VCaP (cell line): ENCODE measurements around the gene RAB31.
A peak's percentile ranks its signal among the peaks of the same experiment; 100 is the strongest.

Experiments used
- H3K27ac ChIP-seq: fragments of 450-650 bp; 2 replicates; pipeline ENCODE4 v1.5.1; 2017
- CTCF ChIP-seq: fragments of 450-650 bp; conservative IDR thresholded peaks from 2 replicates; pipeline ENCODE4 v1.5.1; 2017; ENCODE audit warnings: mild to moderate bottlenecking, moderate library complexity

RAB31 gene

GRCh38 chr18:9740071-9740470 is 32.0 kb downstream of the RAB31 start:
- TF ChIP-seq CTCF = no peak
- H3K27ac ChIP-seq = no peak overlapping the region; the same call in 1 of the 2 replicates

GRCh38 chr18:9741406-9741792 is 33.3 kb downstream of the RAB31 start:
- no peak overlapping the region for H3K27ac ChIP-seq
- TF ChIP-seq CTCF = no peak

- no peak for TF ChIP-seq CTCF
- peak overlapping the region; percentile 65 for H3K27ac ChIP-seq
These were observed 33.9 kb downstream of the RAB31 start for GRCh38 chr18:9741793-9742523.

GRCh38 chr18:9742524-9743131 is 34.5 kb downstream of the RAB31 start:
- peak overlapping the region; percentile 65 for H3K27ac ChIP-seq
- TF ChIP-seq CTCF = no peak

- H3K27ac ChIP-seq = peak overlapping the region; percentile 65
- TF ChIP-seq CTCF = no peak
These were observed 35.3 kb downstream of the RAB31 start for GRCh38 chr18:9743200-9744016.

- TF ChIP-seq CTCF = no peak
- no peak overlapping the region for H3K27ac ChIP-seq
These were observed 38.9 kb downstream of the RAB31 start for GRCh38 chr18:9746958-9747357.

GRCh38 chr18:9749611-9750010 is 41.5 kb downstream of the RAB31 start:
- no peak overlapping the region for H3K27ac ChIP-seq
- no peak for TF ChIP-seq CTCF
